T-helper 17 cell (primary cell): ENCODE data around the gene PMP22. TPM values are rescaled to one million over a fixed set of nuclear protein-coding genes. Genes with fewer than 3 reads are reported as not detected.

ENCODE experiments used
- ATAC-seq: fragments of 150-1000 bp; cut with Tn5 transposase; 2 replicates; pipeline ENCODE4 v1.10.0; 2021; ENCODE audit warnings: mild to moderate bottlenecking, moderate library complexity
- DNase-seq, 3 donors: peaks; one replicate each; pipeline versions ENCODE4 v3.0.0 to v3.0.0-alpha.2; 2020 to 2021
- H3K9me3 ChIP-seq: one replicate; pipeline ENCODE4 v1.7.0; 2013; ENCODE audit warnings: low read length, mild to moderate bottlenecking; ENCODE audit not compliant: control insufficient read depth, poor library complexity, severe bottlenecking
- H3K27ac Mint-ChIP-seq: one replicate; pipeline ENCODE4 v1.8.0; 2022; ENCODE audit warnings: mild to moderate bottlenecking, moderate library complexity, mixed read lengths
- H3K27me3 Mint-ChIP-seq: one replicate; pipeline ENCODE4 v1.8.0; 2022; ENCODE audit warnings: mixed read lengths
- H3K36me3 Mint-ChIP-seq: one replicate; pipeline ENCODE4 v1.8.0; 2022; ENCODE audit warnings: low read depth, mixed read lengths
- H3K4me1 Mint-ChIP-seq: one replicate; pipeline ENCODE4 v1.8.0; 2022; ENCODE audit warnings: mild to moderate bottlenecking, mixed read lengths
- H3K4me3 Mint-ChIP-seq: one replicate; pipeline ENCODE4 v1.8.0; 2022; ENCODE audit warnings: mild to moderate bottlenecking, moderate library complexity, mixed read lengths
- total RNA-seq, 4 donors: library from RNA in 2 of 4; stranded (reverse) in 2 of 4; gene quantifications; one replicate each; pipeline ENCODE4 v1.2.3 and lab custom pipeline; 2022 to 2026

PMP22 gene
- total RNA-seq (not detected), total RNA-seq (lab: John Stamatoyannopoulos, UW) (0 reads per million in 2 donors)

- Mint-ChIP-seq H3K4me1 (peaks cover 7% of the 10 kb centered on the region), H3K27me3 (peaks cover 74% of the 10 kb centered on the region), H3K4me3 (no peak within 1 kb of the TSS), H3K27ac (no peak within 1 kb of the TSS), H3K36me3 (no peaks in the 10 kb centered on the region)
- H3K9me3 ChIP-seq, result no peaks in the 10 kb centered on the region
- no peak for DNase-seq
- ATAC-seq, result no peak
Observed at GRCh38 chr17:15265131-15265530, at the start of gene PMP22. PMP22 (minus strand) TSS chr17:15265326; CDS start chr17:15260727, 4,599 bp downstream.

GRCh38 chr17:15311996-15312395 lies 46.9 kb upstream of the PMP22 start:
- no peak for ATAC-seq
- H3K9me3 ChIP-seq, result no peaks in the 10 kb centered on the region
- Mint-ChIP-seq H3K4me3 (no peak overlapping the region), H3K27me3 (peaks cover 28% of the 10 kb centered on the region), H3K36me3 (no peaks in the 10 kb centered on the region), H3K27ac (no peak overlapping the region), H3K4me1 (no peaks in the 10 kb centered on the region)
- no peak for DNase-seq

DNA sequence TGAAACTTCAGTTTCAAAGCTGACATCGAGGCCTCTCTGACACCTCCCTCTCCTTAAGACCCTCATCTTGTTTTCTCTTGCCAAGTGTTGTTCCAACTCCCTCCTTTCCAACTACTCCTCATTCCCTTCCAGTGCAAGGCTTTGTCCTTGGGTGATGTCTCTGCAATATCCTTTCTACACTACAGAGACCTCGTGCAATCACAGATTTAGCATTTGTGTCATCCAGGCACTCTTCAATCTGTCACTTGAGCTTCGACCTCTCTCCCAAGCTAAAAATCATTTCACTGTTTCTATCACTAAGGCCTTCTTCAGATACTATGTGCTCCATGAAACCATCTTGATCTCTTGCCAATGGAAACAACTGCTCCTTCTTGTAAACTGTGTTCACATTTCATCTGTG lies 44.7 kb upstream of the PMP22 start:
- H3K27ac Mint-ChIP-seq, result no peak overlapping the region
- ATAC-seq, result no peak
- peaks cover 18% of the 10 kb centered on the region for H3K27me3 Mint-ChIP-seq
- no peak overlapping the region for H3K4me3 Mint-ChIP-seq
- H3K4me1 Mint-ChIP-seq, result no peaks in the 10 kb centered on the region
- no peak for DNase-seq
- H3K9me3 ChIP-seq, result no peaks in the 10 kb centered on the region
- H3K36me3 Mint-ChIP-seq, result no peaks in the 10 kb centered on the region

- no peak for DNase-seq
- Mint-ChIP-seq H3K36me3 (no peaks in the 10 kb centered on the region), H3K27me3 (peaks cover 16% of the 10 kb centered on the region), H3K27ac (no peak overlapping the region), H3K4me1 (no peaks in the 10 kb centered on the region), H3K4me3 (no peak overlapping the region)
- no peaks in the 10 kb centered on the region for H3K9me3 ChIP-seq
- ATAC-seq, result no peak
Observed at GRCh38 chr17:15309236-15309635, 44.1 kb upstream of the PMP22 start.

GRCh38 chr17:15308758-15309157 lies 43.6 kb upstream of the PMP22 start:
- H3K36me3 Mint-ChIP-seq, result no peaks in the 10 kb centered on the region
- no peaks in the 10 kb centered on the region for H3K9me3 ChIP-seq
- no peak overlapping the region for H3K4me3 Mint-ChIP-seq

DNA sequence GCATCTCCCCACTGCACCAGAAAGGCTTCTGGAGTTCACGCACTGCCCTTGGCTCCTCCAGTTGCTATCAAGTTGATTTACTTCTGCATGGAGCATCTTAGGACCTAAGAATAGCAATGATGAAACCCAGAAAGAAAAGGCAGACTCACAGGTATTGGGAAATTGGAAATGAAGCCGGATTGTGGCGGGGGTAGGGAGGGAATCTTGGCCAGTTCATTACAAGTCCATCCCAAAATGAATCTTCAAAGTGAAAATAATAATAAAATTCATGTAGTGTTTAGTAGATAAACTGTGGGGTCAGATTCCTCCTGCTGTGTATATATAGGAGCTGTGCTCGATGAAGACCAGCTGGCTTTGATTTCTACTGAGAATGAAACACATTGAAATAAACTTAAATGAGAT lies 42.6 kb upstream of the PMP22 start:
- no peak overlapping the region for H3K27ac Mint-ChIP-seq
- no peaks in the 10 kb centered on the region for H3K9me3 ChIP-seq
- ATAC-seq (no peak), DNase-seq (no peak)
- peaks cover 25% of the 10 kb centered on the region for H3K27me3 Mint-ChIP-seq
- no peaks in the 10 kb centered on the region for H3K36me3 Mint-ChIP-seq
- no peaks in the 10 kb centered on the region for H3K4me1 Mint-ChIP-seq
- H3K4me3 Mint-ChIP-seq, result no peak overlapping the region

More at GRCh38 chr17:15308758-15309157, 43.6 kb upstream of the PMP22 start:
- no peaks in the 10 kb centered on the region for H3K4me1 Mint-ChIP-seq
- no peak for DNase-seq
- H3K27ac Mint-ChIP-seq, result no peak overlapping the region
- no peak for ATAC-seq
- H3K27me3 Mint-ChIP-seq, result peaks cover 18% of the 10 kb centered on the region

GRCh38 chr17:15303851-15304250 lies 38.7 kb upstream of the PMP22 start:
- Mint-ChIP-seq H3K4me3 (no peak overlapping the region), H3K36me3 (no peaks in the 10 kb centered on the region), H3K27me3 (peaks cover 44% of the 10 kb centered on the region), H3K27ac (no peak overlapping the region), H3K4me1 (no peaks in the 10 kb centered on the region)
- no peak for DNase-seq
- no peak for ATAC-seq
- H3K9me3 ChIP-seq, result no peaks in the 10 kb centered on the region

DNA sequence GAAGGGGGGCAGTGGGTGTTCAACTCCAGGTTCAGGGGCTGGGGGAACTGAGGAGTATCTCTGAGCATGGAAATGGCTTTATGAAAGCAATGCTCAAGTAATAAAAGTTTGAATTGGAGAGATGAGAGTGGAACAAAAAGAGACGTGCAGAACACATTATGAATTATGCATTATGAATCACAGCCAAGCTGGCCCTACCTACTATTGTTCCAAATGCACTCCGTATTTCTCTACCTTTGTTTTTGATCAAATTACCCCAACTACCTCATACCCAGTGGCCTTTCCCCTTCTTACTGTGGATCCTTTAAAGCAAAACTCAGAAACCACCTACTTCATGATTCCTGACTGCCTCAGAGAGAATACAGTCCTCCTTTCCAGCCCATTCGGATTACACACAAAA lies 38.1 kb upstream of the PMP22 start:
- H3K4me3 Mint-ChIP-seq, result no peak overlapping the region
- ATAC-seq (no peak), DNase-seq (no peak)
- no peaks in the 10 kb centered on the region for H3K9me3 ChIP-seq
- no peak overlapping the region for H3K27ac Mint-ChIP-seq
- peaks cover 44% of the 10 kb centered on the region for H3K27me3 Mint-ChIP-seq
- H3K36me3 Mint-ChIP-seq, result no peaks in the 10 kb centered on the region
- H3K4me1 Mint-ChIP-seq, result no peaks in the 10 kb centered on the region

DNA sequence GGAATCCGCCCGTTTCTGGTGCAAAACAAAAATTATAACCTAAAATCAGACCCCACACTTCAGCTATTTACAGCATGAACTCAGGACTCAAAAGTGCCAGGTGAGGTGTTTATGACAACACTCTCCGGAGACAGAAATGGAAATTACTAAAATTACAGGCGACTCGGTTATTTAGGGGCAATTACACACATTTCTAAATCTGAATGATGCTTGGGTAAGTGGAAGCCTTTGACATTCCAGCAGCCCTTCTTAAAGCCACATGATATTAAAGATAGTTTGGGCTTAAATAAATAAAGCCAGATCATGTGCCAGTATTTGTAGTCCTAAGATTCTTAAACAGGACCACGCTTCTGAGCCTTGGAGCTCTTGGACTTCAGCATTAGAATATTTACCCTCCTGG lies 36.7 kb upstream of the PMP22 start:
- H3K27me3 Mint-ChIP-seq, result peaks cover 39% of the 10 kb centered on the region
- ATAC-seq (no peak), DNase-seq (no peak)
- H3K36me3 Mint-ChIP-seq, result no peaks in the 10 kb centered on the region
- no peaks in the 10 kb centered on the region for H3K9me3 ChIP-seq
- no peaks in the 10 kb centered on the region for H3K4me1 Mint-ChIP-seq
- H3K27ac Mint-ChIP-seq, result no peak overlapping the region
- no peak overlapping the region for H3K4me3 Mint-ChIP-seq

DNA sequence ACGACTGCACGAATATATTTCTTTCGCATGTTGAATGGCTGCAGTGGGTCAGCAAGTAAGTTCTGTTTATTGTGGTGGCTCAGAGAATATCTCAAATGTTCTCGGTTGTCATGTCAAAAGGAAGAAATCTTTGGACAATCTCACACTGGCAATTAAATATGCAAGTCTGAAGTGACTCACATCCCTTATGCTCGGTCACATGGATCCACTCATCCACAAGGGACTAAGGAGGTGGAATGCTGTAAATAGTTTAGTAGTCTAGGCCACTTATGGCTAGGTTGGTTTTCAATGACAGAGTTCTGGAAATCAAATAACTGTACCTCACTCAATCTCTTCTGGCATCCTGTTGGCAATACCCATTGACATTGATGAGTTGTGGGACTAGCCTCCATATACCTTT lies 33.0 kb upstream of the PMP22 start:
- H3K9me3 ChIP-seq, result no peaks in the 10 kb centered on the region
- Mint-ChIP-seq H3K36me3 (no peaks in the 10 kb centered on the region), H3K4me3 (no peak overlapping the region), H3K27ac (no peak overlapping the region), H3K27me3 (peaks cover 31% of the 10 kb centered on the region), H3K4me1 (no peaks in the 10 kb centered on the region)
- ATAC-seq (no peak), DNase-seq (no peak)

DNA sequence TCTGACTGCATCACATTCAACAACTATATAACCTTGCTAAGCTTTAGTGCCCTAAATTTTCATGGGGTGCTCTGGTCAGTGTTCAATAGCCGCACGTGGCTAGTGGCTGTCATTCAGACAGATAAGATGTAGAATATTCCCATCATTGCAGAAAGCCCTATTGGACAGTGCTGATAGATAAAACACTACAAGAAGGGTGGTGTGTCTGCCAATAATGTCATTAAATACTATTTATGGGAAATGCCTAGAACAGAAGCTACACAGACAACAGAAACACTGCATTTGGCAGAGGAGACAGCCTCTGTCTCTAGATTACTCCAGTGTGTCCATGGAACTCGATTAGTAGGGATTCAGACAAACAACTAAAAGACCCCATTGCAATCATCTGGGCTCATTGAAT lies 28.4 kb upstream of the PMP22 start:
- Mint-ChIP-seq H3K27me3 (peaks cover 19% of the 10 kb centered on the region), H3K27ac (no peak overlapping the region)
- no peaks in the 10 kb centered on the region for H3K9me3 ChIP-seq

DNA sequence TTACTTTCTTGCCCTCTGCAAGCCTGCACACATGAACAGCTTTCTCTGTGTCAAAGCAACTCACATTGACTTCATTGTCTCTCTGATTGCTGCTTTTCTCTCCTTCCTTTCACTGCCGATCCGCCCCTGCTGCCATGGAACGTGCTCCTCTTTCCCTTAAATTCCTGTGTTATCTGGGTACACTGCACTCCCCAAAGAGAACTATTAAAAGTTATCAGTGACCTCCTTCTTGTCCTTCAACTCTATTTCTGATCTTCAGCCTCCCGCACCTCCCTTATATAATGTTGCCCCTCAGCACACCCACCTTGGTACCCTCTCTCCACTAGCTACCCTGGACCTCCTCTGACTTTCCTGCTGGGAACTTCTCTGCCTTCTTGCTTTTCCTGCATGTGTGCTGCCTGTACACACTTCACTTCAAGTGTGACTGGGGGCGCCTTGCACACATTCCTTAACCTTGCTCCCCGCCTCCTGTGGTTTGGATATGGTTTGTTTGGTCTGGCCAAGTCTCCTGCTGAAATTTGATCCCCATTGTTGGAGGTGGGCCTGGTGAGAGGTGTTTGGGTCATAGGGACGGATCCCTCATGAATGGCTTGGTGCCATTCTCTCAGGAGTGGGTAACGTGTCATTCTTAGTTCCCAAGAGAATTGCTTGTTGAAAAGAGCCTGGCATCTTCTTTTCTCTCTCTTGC lies 26.7 kb upstream of the PMP22 start:
- H3K36me3 Mint-ChIP-seq, result no peaks in the 10 kb centered on the region
- peaks cover 32% of the 10 kb centered on the region for H3K27me3 Mint-ChIP-seq
- no peak overlapping the region for H3K4me3 Mint-ChIP-seq
- H3K9me3 ChIP-seq, result no peaks in the 10 kb centered on the region
- DNase-seq (no peak), ATAC-seq (no peak)
- peaks cover 2% of the 10 kb centered on the region for H3K4me1 Mint-ChIP-seq
- no peak overlapping the region for H3K27ac Mint-ChIP-seq

More for the DNA sequence above, 28.4 kb upstream of the PMP22 start:
- ATAC-seq, result no peak
- no peaks in the 10 kb centered on the region for H3K4me1 Mint-ChIP-seq
- no peak overlapping the region for H3K4me3 Mint-ChIP-seq
- DNase-seq, result no peak
- no peaks in the 10 kb centered on the region for H3K36me3 Mint-ChIP-seq

DNA sequence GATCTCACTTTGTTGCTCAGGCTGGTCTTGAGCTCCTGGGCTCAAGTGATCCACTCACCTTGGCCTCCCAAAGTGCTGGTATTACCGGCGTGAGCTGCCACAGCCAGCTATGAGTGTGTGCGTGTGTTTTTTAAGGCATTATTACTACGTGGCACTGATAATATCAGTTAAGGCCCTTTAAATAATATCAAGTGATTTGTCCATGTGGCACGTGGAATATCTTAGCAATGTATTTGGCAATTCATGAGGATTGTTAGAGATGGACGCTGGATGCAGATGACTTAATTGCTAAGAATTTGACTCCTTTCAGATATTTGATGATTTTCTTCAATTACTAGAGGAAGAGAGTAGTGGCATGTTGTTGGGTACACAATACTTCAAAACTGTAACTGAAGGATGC lies 25.5 kb upstream of the PMP22 start:
- no peak overlapping the region for H3K4me3 Mint-ChIP-seq
- ATAC-seq (no peak), DNase-seq (no peak)
- H3K9me3 ChIP-seq, result no peaks in the 10 kb centered on the region
- H3K27me3 Mint-ChIP-seq, result peaks cover 35% of the 10 kb centered on the region
- no peak overlapping the region for H3K27ac Mint-ChIP-seq
- no peaks in the 10 kb centered on the region for H3K36me3 Mint-ChIP-seq
- H3K4me1 Mint-ChIP-seq, result peaks cover 2% of the 10 kb centered on the region
